GM23338 (cell line): ENCODE results near the gene HERPUD1.
A peak's percentile ranks its signal among the peaks of the same experiment; 100 is the strongest.

Experiments used
- CREB1 ChIP-seq: fragments of 250-450 bp; sonication (Bioruptor Pico); IDR thresholded peaks from 2 replicates; pipeline ENCODE4 v1.5.0; 2020; ENCODE audit warnings: low read depth, mild to moderate bottlenecking, moderate library complexity
- CTCF ChIP-seq, 2 experiments: fragments of 200-600 bp in 1 of 2; sonication (generic) in 1 of 2; conservative IDR thresholded peaks; 2 replicates each; pipeline versions ENCODE4 v1.5.1 to v1.6.1; 2016 to 2017; ENCODE audit warnings: antibody characterized with exemption in 2 of 2, low read depth in 2 of 2, mild to moderate bottlenecking in 2 of 2, moderate library complexity in 1 of 2
- EZH2 ChIP-seq: fragments of 200-600 bp; sonication (generic); IDR thresholded peaks from one replicate; pipeline ENCODE4 v1.8.0; 2017; ENCODE audit warnings: antibody characterized with exemption, mild to moderate bottlenecking, low read depth; ENCODE audit not compliant: unreplicated experiment
- EZH2phosphoT487 ChIP-seq: fragments of 200-600 bp; sonication (generic); IDR thresholded peaks from one replicate; pipeline ENCODE4 v1.8.1; 2018; ENCODE audit warnings: antibody characterized with exemption; ENCODE audit not compliant: unreplicated experiment
- JUNB ChIP-seq: IDR thresholded peaks from one replicate; pipeline ENCODE4 v1.6.1; 2016; ENCODE audit warnings: antibody characterized with exemption; ENCODE audit not compliant: unreplicated experiment
- POLR2AphosphoS5 ChIP-seq: IDR thresholded peaks from 2 replicates; pipeline ENCODE4 v1.6.1; 2016; ENCODE audit warnings: antibody characterized with exemption, low read depth
- REST ChIP-seq: IDR thresholded peaks from one replicate; pipeline ENCODE4 v1.6.1; 2018; ENCODE audit warnings: antibody characterized with exemption; ENCODE audit not compliant: unreplicated experiment
- STAT1 ChIP-seq: IDR thresholded peaks from one replicate; pipeline ENCODE4 v1.6.1; 2016; ENCODE audit warnings: antibody characterized with exemption; ENCODE audit not compliant: unreplicated experiment
- ZNF331 ChIP-seq: fragments of 250-450 bp; sonication (Bioruptor Pico); IDR thresholded peaks from 2 replicates; pipeline ENCODE4 v1.5.0; 2020; ENCODE audit warnings: low read depth, mild to moderate bottlenecking, moderate library complexity

- TF ChIP-seq CTCF (conservative IDR thresholded peaks at IDR 0.05; ENCODE audit: low read depth in 2 of 2) = 0 out of 4 replicates have a peak, but pooled peaks of 1 of the 2 experiments have one; percentile 13
- TF ChIP-seq POLR2AphosphoS5 = no peak
- no peak for TF ChIP-seq EZH2
- no peak for TF ChIP-seq REST
- no peak for TF ChIP-seq ZNF331 (CRISPR knock-in tag)
- no peak for TF ChIP-seq STAT1
- TF ChIP-seq JUNB = no peak
- TF ChIP-seq CREB1 (CRISPR knock-in tag) = no peak
- no peak for TF ChIP-seq EZH2phosphoT487
Observed at GRCh38 chr16:56980792-56981724, 49.1 kb downstream of the HERPUD1 start.
